A549 treated with Hydrocortisone at 1 μM for 4 hours (cell line): ENCODE data around the gene WNT8A. TPM values are rescaled to one million over a fixed set of nuclear protein-coding genes. Genes with fewer than 3 reads are reported as not detected.

ENCODE experiments used
- total RNA-seq: library from RNA; stranded (reverse); fragments of 200-300 nt; extraction: Qiagen RNA extraction; gene quantifications from 5 replicates; pipeline ENCODE4 v1.2.3, GENCODE V29; 2022

WNT8A gene, protein sequence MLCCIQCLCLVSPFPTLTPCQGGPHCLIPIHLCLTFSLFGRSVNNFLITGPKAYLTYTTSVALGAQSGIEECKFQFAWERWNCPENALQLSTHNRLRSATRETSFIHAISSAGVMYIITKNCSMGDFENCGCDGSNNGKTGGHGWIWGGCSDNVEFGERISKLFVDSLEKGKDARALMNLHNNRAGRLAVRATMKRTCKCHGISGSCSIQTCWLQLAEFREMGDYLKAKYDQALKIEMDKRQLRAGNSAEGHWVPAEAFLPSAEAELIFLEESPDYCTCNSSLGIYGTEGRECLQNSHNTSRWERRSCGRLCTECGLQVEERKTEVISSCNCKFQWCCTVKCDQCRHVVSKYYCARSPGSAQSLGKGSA
- not detected in 5 replicates for total RNA-seq

GRCh38 chr5:138083702-138084101 lies at the start of gene WNT8A:
Gene WNT8A (plus strand): TSS chr5:138084033. CDS start chr5:138084128, 95 bp downstream.

GRCh38 chr5:138138949-138139780 lies 55.3 kb downstream of the WNT8A start, which contains the start of gene NME5:
Gene NME5 (minus strand): TSS chr5:138139428. CDS start chr5:138138780, 648 bp downstream.

Other genes starting within 250 kb of the WNT8A start
- 0.12 to 0.30 TPM (median 0.25 TPM) in 3 of 5 replicates, not detected in the others for gene MYOT, start 216.2 kb upstream of the WNT8A start, total RNA-seq
- 0.12 TPM in 1 of 5 replicates, not detected in the others for gene PKD2L2, start 194.6 kb upstream of the WNT8A start, total RNA-seq
- gene FAM13B, start 51.0 kb upstream of the WNT8A start, total RNA-seq = 10.8 to 17.0 TPM (median 12.1 TPM) in 5 replicates
- not detected in 5 replicates for gene NME5, start 55.4 kb downstream of the WNT8A start, total RNA-seq
- 42.5 to 59.3 TPM (median 47.7 TPM) in 5 replicates for gene BRD8, start 94.6 kb downstream of the WNT8A start, total RNA-seq
- gene KIF20A, start 95.1 kb downstream of the WNT8A start, total RNA-seq = 39.4 to 57.5 TPM (median 43.3 TPM) in 5 replicates
- 20.1 to 38.6 TPM (median 25.6 TPM) in 5 replicates for gene CDC23, start 129.3 kb downstream of the WNT8A start, total RNA-seq
- gene GFRA3, start 190.6 kb downstream of the WNT8A start, total RNA-seq = 0.06 to 0.12 TPM (median 0.07 TPM) in 3 of 5 replicates, not detected in the others
- gene CDC25C, start 247.8 kb downstream of the WNT8A start, total RNA-seq = 8.8 to 11.3 TPM (median 9.4 TPM) in 5 replicates